ENCODE data around the gene IL36B. TPM values are rescaled to one million over a fixed set of nuclear protein-coding genes. Genes with fewer than 3 reads are reported as not detected.

The IL36B gene
- polyA plus RNA-seq, 1 experiment, result not detected

DNA sequence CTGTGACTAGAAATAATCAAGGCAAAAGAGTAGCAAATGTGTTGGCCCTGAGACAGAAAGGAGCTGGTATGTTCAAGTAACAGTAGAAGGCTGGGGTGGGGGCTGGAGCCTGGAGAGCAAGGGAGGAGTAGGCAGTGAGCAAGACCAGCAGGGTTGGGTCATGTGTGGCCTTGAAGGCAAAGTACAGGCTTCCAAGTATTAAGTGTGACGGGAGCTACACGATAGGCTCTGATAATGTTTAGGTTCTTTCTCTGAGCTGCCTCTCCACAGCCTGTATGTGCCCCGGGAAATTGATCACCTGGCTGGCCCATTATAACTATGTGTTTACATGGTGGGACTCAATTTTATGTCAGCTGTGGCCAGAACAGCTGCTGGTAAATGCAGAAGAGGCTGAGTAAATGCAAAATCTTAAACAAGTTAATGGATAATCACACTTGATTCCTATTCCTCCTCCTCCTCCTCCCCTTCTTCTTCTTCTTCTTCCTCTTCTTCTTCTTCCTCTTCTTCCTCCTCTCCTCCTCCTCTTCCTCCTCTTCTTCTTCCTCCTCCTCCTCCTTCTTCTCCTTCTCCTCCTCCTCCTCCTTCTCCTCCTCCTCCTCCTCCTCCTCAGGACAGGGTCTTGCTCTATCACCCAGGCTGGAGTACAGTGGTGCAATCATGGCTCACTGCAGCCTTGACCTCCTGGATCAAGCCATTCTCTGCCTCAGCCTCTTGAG, 24.4 kb upstream of the IL36B start:
- Histone ChIP-seq H3K4me3 (ENCODE audit: low read depth, low read length) (no peak overlapping the region), H3K27ac (ENCODE audit: low read depth, low read length) (no peak overlapping the region), H3K27me3 (ENCODE audit: control insufficient read depth, insufficient read depth, low read length) (peaks cover 7% of the 10 kb centered on the region), H3K9me3 (ENCODE audit: control insufficient read depth, insufficient read depth, low read length) (no peaks in the 10 kb centered on the region)
- POLR2A ChIA-PET, result no interaction called here
- no peak for DNase-seq (ENCODE audit: low read depth, low spot score)
- TF ChIP-seq CTCF (IDR thresholded peaks at IDR 0.05; ENCODE audit: low read depth, low read length), result no peak
- CTCF ChIA-PET, result interaction anchor here (0.6 to 0.9 kb wide), 2 partner anchors 18 to 328 kb away, joined by 3 read pairs; no protein-coding TSS in a partner anchor

DNA sequence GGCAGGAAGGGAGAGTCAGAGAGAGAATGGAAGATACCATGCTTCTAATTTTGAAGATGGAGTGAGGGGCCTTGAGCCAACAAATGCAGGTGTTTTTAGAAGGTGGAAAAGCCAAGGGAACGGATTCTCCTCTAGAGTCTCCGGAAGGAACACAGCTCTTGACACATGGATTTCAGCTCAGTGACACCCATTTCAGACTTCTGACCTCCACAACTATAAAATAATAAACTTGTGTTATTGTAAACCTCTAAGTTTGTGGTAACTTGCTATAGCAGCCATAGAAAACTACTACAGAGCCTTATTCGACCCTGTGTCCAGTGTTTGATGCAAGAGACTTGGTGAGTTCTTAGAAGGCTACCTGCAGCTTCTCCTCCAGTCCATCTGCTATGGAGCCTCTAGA, 22.9 kb upstream of the IL36B start:
- Histone ChIP-seq H3K27me3 (ENCODE audit: control insufficient read depth, insufficient read depth, low read length) (peaks cover 3% of the 10 kb centered on the region), H3K27ac (ENCODE audit: low read depth, low read length) (no peak overlapping the region), H3K4me3 (ENCODE audit: low read depth, low read length) (no peak overlapping the region), H3K9me3 (ENCODE audit: control insufficient read depth, insufficient read depth, low read length) (no peaks in the 10 kb centered on the region)
- ChIA-PET POLR2A (no interaction called here), CTCF (no interaction called here)
- TF ChIP-seq CTCF (IDR thresholded peaks at IDR 0.05; ENCODE audit: low read depth, low read length), result no peak
- DNase-seq (ENCODE audit: low read depth, low spot score), result no peak

- Histone ChIP-seq H3K4me3 (ENCODE audit: low read depth, low read length) (no peak overlapping the region), H3K27me3 (ENCODE audit: control insufficient read depth, insufficient read depth, low read length) (peaks cover 9% of the 10 kb centered on the region), H3K27ac (ENCODE audit: low read depth, low read length) (no peak overlapping the region), H3K9me3 (ENCODE audit: control insufficient read depth, insufficient read depth, low read length) (no peaks in the 10 kb centered on the region)
- POLR2A ChIA-PET, result no interaction called here
- no peak for DNase-seq (ENCODE audit: low read depth, low spot score)
- CTCF ChIA-PET, result no interaction called here
- no peak for TF ChIP-seq CTCF (IDR thresholded peaks at IDR 0.05; ENCODE audit: low read depth, low read length)
These were observed 22.4 kb upstream of the IL36B start for GRCh38 chr2:113075030-113075429.

GRCh38 chr2:113073325-113073834, 20.7 kb upstream of the IL36B start:
- TF ChIP-seq CTCF (IDR thresholded peaks at IDR 0.05; ENCODE audit: low read depth, low read length), result no peak
- no peak for DNase-seq (ENCODE audit: low read depth, low spot score)
- H3K9me3 ChIP-seq (ENCODE audit: control insufficient read depth, insufficient read depth, low read length), result no peaks in the 10 kb centered on the region
- POLR2A ChIA-PET, result no interaction called here
- H3K27ac ChIP-seq (ENCODE audit: low read depth, low read length), result no peak overlapping the region
- no peak overlapping the region for H3K4me3 ChIP-seq (ENCODE audit: low read depth, low read length)
- H3K27me3 ChIP-seq (ENCODE audit: control insufficient read depth, insufficient read depth, low read length), result peaks cover 12% of the 10 kb centered on the region
- CTCF ChIA-PET, result interaction anchor here (0.9 kb wide), 1 partner anchor 132 kb away, joined by 10 read pairs; no protein-coding TSS in a partner anchor

DNA sequence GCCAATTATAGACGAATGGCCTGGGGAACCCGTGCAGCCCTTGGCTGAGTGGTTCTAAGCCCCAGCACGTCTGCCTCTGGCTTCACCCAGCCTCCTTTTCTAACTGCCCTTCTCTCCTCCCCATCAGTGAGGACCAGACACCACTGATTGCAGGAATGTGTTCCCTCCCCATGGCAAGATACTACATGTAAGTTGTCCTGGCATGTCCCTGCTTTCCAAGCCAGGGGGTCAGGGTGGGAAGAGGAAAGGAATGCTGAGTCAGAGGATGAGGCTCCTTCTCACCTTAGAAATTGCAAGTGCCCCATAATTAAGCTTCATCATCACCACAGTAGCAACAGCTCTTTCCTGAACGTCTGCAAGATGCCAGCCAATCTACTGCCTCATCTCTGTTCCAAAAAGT, 19.9 kb upstream of the IL36B start:
- Histone ChIP-seq H3K27ac (ENCODE audit: low read depth, low read length) (no peak overlapping the region), H3K9me3 (ENCODE audit: control insufficient read depth, insufficient read depth, low read length) (no peaks in the 10 kb centered on the region), H3K4me3 (ENCODE audit: low read depth, low read length) (no peak overlapping the region), H3K27me3 (ENCODE audit: control insufficient read depth, insufficient read depth, low read length) (peaks cover 12% of the 10 kb centered on the region)
- POLR2A ChIA-PET, result no interaction called here
- no peak for DNase-seq (ENCODE audit: low read depth, low spot score)
- CTCF ChIA-PET, result interaction anchor here (0.9 kb wide), 1 partner anchor 131 kb away, joined by 10 read pairs; no protein-coding TSS in a partner anchor
- TF ChIP-seq CTCF (IDR thresholded peaks at IDR 0.05; ENCODE audit: low read depth, low read length), result no peak
